Activated CD8-positive, alpha-beta memory T cell treated with anti-CD3 and anti-CD28 coated beads, Interleukin-2, amount 50 U/mL, for 4 hours (primary cell): ENCODE measurements around the gene EMC7.

ENCODE experiments used
- DNase-seq: peaks from one replicate; pipeline ENCODE4 v3.0.0-alpha.2; 2020

EMC7 gene

DNA sequence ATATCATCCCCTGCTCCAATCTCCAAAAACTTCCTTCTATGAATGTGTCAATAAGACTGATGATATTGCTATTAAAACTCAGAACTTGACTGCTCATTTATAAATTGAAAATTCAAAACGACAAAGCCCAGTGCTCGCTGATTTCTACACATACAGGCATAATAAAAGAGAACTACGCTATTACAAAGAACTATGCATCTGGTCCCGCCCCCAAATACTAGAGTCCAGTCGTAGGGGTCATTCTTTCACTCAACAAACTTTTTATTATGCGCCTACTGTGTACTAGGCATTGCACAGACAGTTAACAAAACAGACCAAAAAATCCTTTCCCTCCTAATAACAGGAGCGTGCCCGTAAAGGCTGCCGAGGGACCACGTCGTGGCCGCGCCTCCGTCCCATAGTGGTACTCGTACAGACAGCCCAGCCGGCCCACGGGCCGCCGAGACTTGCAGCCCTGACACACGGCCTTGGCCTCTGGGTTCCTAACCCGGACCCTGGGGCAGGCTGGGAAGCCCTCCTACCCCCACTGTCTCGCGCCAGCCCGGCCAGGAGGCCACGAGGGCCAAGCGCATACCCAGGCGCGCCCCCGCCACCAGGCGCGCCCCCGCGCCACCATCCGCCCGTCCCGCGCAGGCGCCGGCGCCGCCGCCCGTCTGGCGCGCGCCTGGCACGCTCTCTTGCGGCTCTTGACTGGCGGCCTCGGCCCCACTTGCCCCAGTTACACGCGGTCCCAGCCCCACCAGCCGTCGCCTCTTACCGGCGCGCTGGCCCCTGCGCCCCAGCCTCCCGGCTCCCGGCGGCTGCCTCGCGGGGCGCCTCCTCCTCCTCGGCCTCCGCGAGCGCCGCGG, 63.4 kb downstream of the EMC7 start:
- DNase-seq, result peak; percentile 80
